ENCODE results near the gene EFNA4.

DNA sequence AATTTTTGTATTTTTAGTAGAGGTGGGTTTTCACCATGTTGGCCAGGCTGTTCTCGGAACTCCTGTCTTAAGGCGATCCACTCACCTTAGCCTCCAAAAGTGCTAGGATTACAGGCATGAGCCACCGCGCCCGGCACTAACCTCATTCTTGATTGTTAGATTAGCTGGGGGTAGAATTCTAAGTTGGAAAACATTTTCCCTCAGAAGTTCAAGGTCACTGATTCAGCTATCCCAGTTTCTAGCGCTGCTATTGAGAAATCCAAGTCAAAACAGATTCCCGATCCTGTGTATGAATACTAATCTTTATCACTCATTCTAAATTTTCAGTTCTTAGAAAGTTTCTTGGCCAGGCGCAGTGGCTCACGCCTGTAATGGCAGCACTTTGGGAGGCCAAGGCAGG, 39.8 kb downstream of the EFNA4 start:
- TF ChIP-seq, protein P1, sequence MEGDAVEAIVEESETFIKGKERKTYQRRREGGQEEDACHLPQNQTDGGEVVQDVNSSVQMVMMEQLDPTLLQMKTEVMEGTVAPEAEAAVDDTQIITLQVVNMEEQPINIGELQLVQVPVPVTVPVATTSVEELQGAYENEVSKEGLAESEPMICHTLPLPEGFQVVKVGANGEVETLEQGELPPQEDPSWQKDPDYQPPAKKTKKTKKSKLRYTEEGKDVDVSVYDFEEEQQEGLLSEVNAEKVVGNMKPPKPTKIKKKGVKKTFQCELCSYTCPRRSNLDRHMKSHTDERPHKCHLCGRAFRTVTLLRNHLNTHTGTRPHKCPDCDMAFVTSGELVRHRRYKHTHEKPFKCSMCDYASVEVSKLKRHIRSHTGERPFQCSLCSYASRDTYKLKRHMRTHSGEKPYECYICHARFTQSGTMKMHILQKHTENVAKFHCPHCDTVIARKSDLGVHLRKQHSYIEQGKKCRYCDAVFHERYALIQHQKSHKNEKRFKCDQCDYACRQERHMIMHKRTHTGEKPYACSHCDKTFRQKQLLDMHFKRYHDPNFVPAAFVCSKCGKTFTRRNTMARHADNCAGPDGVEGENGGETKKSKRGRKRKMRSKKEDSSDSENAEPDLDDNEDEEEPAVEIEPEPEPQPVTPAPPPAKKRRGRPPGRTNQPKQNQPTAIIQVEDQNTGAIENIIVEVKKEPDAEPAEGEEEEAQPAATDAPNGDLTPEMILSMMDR (IDR thresholded peaks at IDR 0.05) = no peak
- no peak for TF ChIP-seq POLR2A (IDR thresholded peaks at IDR 0.05)

Data from testis (tissue), 2 donors.